Gastroesophageal sphincter (tissue), 4 donors: ENCODE results near the gene TAB2. TPM values are rescaled to one million over a fixed set of nuclear protein-coding genes. Genes with fewer than 3 reads are reported as not detected.

Experiments
- ATAC-seq: fragments of 150-250 bp; one replicate; pipeline ENCODE4 v1.9.1; 2016; ENCODE audit warnings: mild to moderate bottlenecking, moderate library complexity
- H3K27ac ChIP-seq, 4 donors: fragments of 200-600 bp; sonication (generic) in 3 of 4; 1 replicate in 3 of 4; 2 replicates in 1 of 4; pipeline ENCODE4 v1.5.1; 2016 to 2019
- H3K27me3 ChIP-seq: fragments of 200-600 bp; sonication (generic); one replicate; pipeline ENCODE4 v1.5.1; 2019
- H3K36me3 ChIP-seq, 2 donors: fragments of 200-600 bp; sonication (generic); one replicate each; pipeline ENCODE4 v1.5.1; 2019; ENCODE audit warnings: control low read depth in 1 of 2
- H3K4me1 ChIP-seq, 3 donors: fragments of 200-600 bp; sonication (generic); 1 replicate in 2 of 3; 2 replicates in 1 of 3; pipeline ENCODE4 v1.5.1; 2016 to 2019; ENCODE audit warnings: control low read depth in 2 of 3
- H3K4me3 ChIP-seq, 2 donors: fragments of 200-600 bp; sonication (generic); one replicate each; pipeline ENCODE4 v1.5.1; 2019; ENCODE audit warnings: mild to moderate bottlenecking in 1 of 2, moderate library complexity in 1 of 2
- H3K9me3 ChIP-seq, 3 donors: fragments of 200-600 bp; sonication (generic); one replicate each; pipeline ENCODE4 v1.5.1; 2017 to 2019; ENCODE audit warnings: control low read depth in 2 of 3
- EP300 ChIP-seq: sonication (generic); formaldehyde crosslinking; IDR thresholded peaks from one replicate; pipeline ENCODE4 v1.6.1; 2017; ENCODE audit warnings: antibody characterized with exemption, mild to moderate bottlenecking
- POLR2A ChIP-seq, 2 donors: fragments of 450-650 bp; IDR thresholded peaks; one replicate each; pipeline ENCODE4 v1.6.1; 2017; ENCODE audit warnings: antibody characterized with exemption in 2 of 2, mild to moderate bottlenecking in 2 of 2, moderate library complexity in 1 of 2
- POLR2AphosphoS5 ChIP-seq: sonication (generic); formaldehyde crosslinking; IDR thresholded peaks from one replicate; pipeline ENCODE4 v1.6.1; 2017; ENCODE audit warnings: antibody characterized with exemption
- WGBS, 2 donors: methylation state at CpG; one replicate each; pipeline ENCODE4 v1.1.5; 2018; ENCODE audit warnings: low coverage in 1 of 2; 5-methylcytosine and 5-hydroxymethylcytosine counted together
- total RNA-seq, 4 donors: library from RNA; depleted of rRNA; stranded (reverse); fragments of >200 nt; gene quantifications; one replicate each; pipeline ENCODE4 v1.1.0, GENCODE V29; 2016
- TF ChIP-seq, protein P1 (sequence below), 4 experiments: fragments of 200-600 bp in 2 of 4; fragments of 450-650 bp in 2 of 4; sonication (generic) in 1 of 4; IDR thresholded peaks; one replicate each; pipeline ENCODE4 v1.5.1; 2017 to 2019; ENCODE audit warnings: antibody characterized with exemption in 4 of 4, mild to moderate bottlenecking in 2 of 4, moderate library complexity in 2 of 4

TAB2 gene
- total RNA-seq, 4 donors from 2014 or later, result 69.5 to 111 (median 97.0) TPM

- WGBS, 2 donors, result 89 to 100% methylated on average over 1 of the region's 1 CpG
- Histone ChIP-seq H3K27ac (no peak overlapping the region), H3K36me3 (no peaks in the 10 kb centered on the region), H3K27me3 (no peaks in the 10 kb centered on the region), H3K9me3 (no peaks in the 10 kb centered on the region), H3K4me1 (no peaks in the 10 kb centered on the region), H3K4me3 (no peak overlapping the region)
- no peak for ATAC-seq
- TF ChIP-seq, protein P1, sequence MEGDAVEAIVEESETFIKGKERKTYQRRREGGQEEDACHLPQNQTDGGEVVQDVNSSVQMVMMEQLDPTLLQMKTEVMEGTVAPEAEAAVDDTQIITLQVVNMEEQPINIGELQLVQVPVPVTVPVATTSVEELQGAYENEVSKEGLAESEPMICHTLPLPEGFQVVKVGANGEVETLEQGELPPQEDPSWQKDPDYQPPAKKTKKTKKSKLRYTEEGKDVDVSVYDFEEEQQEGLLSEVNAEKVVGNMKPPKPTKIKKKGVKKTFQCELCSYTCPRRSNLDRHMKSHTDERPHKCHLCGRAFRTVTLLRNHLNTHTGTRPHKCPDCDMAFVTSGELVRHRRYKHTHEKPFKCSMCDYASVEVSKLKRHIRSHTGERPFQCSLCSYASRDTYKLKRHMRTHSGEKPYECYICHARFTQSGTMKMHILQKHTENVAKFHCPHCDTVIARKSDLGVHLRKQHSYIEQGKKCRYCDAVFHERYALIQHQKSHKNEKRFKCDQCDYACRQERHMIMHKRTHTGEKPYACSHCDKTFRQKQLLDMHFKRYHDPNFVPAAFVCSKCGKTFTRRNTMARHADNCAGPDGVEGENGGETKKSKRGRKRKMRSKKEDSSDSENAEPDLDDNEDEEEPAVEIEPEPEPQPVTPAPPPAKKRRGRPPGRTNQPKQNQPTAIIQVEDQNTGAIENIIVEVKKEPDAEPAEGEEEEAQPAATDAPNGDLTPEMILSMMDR (IDR thresholded peaks at IDR 0.05), result no peak
- no peak for TF ChIP-seq POLR2AphosphoS5
- no peak for TF ChIP-seq EP300
- TF ChIP-seq POLR2A (IDR thresholded peaks at IDR 0.05), result no peak
These were observed 24.3 kb upstream of the TAB2 start for GRCh38 chr6:149293244-149293643.

DNA sequence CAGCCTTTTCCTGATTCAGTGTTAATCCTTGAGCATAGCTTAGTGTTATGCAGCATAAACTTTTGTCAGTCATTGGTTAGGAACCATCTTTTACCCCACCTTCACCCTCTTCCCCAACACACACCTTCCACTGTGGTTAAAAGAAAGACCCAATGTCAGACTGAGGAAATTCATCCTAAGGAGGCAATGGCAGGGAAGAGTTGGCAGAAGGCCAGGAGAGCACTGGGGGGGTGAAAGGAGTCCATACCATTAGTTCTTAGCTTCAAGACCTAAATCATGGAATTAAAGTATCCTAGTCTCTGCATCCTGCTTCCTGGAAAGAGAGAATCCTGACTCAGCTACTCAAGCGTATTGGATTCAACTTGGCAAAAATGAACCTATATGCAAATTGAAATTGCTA, 16.9 kb upstream of the TAB2 start:
- H3K27ac ChIP-seq, result no peak overlapping the region
- ATAC-seq, result no peak
- H3K9me3 ChIP-seq, result no peaks in the 10 kb centered on the region
- no peaks in the 10 kb centered on the region for H3K27me3 ChIP-seq
- no peaks in the 10 kb centered on the region for H3K36me3 ChIP-seq
- H3K4me1 ChIP-seq, result no peaks in the 10 kb centered on the region
- 88 to 100% methylated on average over 1 of the region's 1 CpG for WGBS, 2 donors
- no peak overlapping the region for H3K4me3 ChIP-seq
- TF ChIP-seq, protein P1 (IDR thresholded peaks at IDR 0.05), result no peak
- TF ChIP-seq POLR2AphosphoS5 (no peak), EP300 (no peak), POLR2A (IDR thresholded peaks at IDR 0.05) (no peak)

DNA sequence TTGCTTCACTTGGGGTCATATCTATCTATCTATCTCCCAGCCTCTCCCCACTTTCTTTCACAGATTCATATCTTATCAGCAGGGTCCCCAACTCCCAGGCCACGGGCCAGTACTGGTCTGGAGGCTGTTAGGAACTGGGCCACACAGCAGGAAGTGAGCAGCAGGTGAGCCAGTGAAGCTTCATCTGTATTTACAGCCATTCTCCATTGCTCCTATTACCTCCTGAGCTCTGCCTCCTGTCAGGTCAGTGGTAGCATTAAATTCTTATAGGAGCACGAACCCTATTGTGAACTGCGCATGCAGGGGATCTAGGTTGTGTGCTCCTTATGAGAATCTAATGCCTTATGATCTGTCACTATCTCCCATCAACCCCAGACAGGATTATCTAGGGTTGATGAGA, 14.8 kb upstream of the TAB2 start:
- H3K9me3 ChIP-seq, result no peaks in the 10 kb centered on the region
- H3K27ac ChIP-seq, result no peak overlapping the region
- H3K36me3 ChIP-seq, result no peaks in the 10 kb centered on the region
- no peak for ATAC-seq
- no peaks in the 10 kb centered on the region for H3K27me3 ChIP-seq
- H3K4me3 ChIP-seq, result no peak overlapping the region
- H3K4me1 ChIP-seq, result no peaks in the 10 kb centered on the region
- TF ChIP-seq EP300 (no peak), POLR2AphosphoS5 (no peak), POLR2A (IDR thresholded peaks at IDR 0.05) (no peak)
- TF ChIP-seq, protein P1 (IDR thresholded peaks at IDR 0.05), result no peak
- WGBS, 2 donors, result 72% methylated on average over 2 of the region's 3 CpGs; no CpG with 5 or more reads in 1 of the 2 donors

DNA sequence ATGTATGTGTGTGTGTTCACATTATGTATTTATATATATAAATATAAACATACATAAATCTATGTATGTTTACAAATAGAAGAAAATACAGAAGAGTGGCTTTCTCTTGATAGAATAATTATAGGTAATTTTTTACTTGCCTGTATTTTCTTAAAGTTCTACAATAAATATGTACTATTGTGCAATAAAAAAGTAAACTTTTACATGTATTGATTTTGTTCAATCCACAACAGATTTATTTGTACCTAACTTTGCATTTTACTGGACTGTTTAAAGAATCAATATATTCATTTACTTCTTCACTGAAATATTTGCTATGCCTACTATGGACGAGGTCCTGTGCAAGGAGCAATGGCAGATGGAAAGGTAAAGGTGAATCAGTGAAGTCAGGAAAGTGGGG, 14.0 kb upstream of the TAB2 start:
- H3K4me3 ChIP-seq, result no peak overlapping the region
- H3K27me3 ChIP-seq, result no peaks in the 10 kb centered on the region
- H3K36me3 ChIP-seq, result no peaks in the 10 kb centered on the region
- no peak for ATAC-seq
- no peak overlapping the region for H3K27ac ChIP-seq
- H3K4me1 ChIP-seq, result no peaks in the 10 kb centered on the region
- TF ChIP-seq EP300 (no peak), POLR2A (IDR thresholded peaks at IDR 0.05) (no peak), POLR2AphosphoS5 (no peak)
- TF ChIP-seq, protein P1 (IDR thresholded peaks at IDR 0.05), result no peak
- H3K9me3 ChIP-seq, result no peaks in the 10 kb centered on the region
- WGBS, 2 donors, result 60 to 80% methylated on average over 1 of the region's 1 CpG

DNA sequence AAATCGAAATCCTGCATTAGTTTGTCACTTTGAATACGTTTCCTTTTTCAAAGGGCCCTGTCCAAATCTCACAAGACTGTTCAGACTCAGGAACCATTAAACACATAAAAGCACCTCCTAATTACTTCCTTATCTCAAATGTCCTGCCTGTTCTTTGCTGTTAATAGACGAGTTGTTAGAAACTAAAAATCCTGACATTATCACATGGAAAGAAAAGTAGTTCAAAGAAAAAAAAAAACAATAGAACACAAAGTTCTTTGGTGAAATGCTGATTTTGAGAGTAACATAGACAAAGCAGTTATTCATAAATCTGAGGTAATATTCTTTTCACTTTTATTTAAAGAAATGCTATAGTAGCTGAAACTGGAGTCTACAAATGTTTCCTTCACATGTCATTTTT, 12.1 kb upstream of the TAB2 start:
- Histone ChIP-seq H3K4me3 (no peak overlapping the region), H3K27me3 (no peaks in the 10 kb centered on the region), H3K36me3 (no peaks in the 10 kb centered on the region), H3K27ac (no peak overlapping the region), H3K9me3 (no peaks in the 10 kb centered on the region), H3K4me1 (no peaks in the 10 kb centered on the region)
- ATAC-seq, result no peak
- TF ChIP-seq POLR2AphosphoS5 (no peak), EP300 (no peak)
- 31% methylated on average over 3 of the region's 3 CpGs; no CpG with 5 or more reads in 1 of the 2 donors for WGBS, 2 donors
